ENCODE results near the gene SERPINB1. TPM values are rescaled to one million over a fixed set of nuclear protein-coding genes. Genes with fewer than 3 reads are reported as not detected.
A peak's percentile ranks its signal among the peaks of the same experiment; 100 is the strongest.

SERPINB1 gene
- total RNA-seq, 1 donor, result 32.6 TPM

GRCh38 chr6:2845880-2846208 is 4.2 kb upstream of the SERPINB1 start:
- Histone ChIP-seq H2AFZ (ENCODE audit: low read length) (no peak overlapping the region), H3K4me2 (ENCODE audit: insufficient read depth, low read length) (peak overlapping the region; percentile 88), H3K27me3 (ENCODE audit: insufficient read depth, low read length) (no peaks in the 10 kb centered on the region), H3K9me3 (ENCODE audit: low read depth, low read length) (no peaks in the 10 kb centered on the region), H3K4me1 (ENCODE audit: insufficient read depth, low read length) (peaks cover 19% of the 10 kb centered on the region), H3K79me2 (ENCODE audit: insufficient read depth, low read length) (no peaks in the 10 kb centered on the region), H3K36me3 (ENCODE audit: insufficient read depth, low read length) (no peaks in the 10 kb centered on the region), H3K4me3 (ENCODE audit: insufficient read depth, low read length) (no peak overlapping the region), H4K20me1 (ENCODE audit: insufficient read depth, low read length) (no peaks in the 10 kb centered on the region), H3K27ac (ENCODE audit: low read depth, low read length) (no peak overlapping the region)
- no peak for DNase-seq (ENCODE audit: insufficient read length, low spot score, missing footprints)
- no peak for TF ChIP-seq CTCF (IDR thresholded peaks at IDR 0.05; ENCODE audit: extremely low read depth, low read depth, low read length)

- Histone ChIP-seq H3K27ac (ENCODE audit: low read depth, low read length) (no peak overlapping the region), H3K4me1 (ENCODE audit: insufficient read depth, low read length) (peaks cover 33% of the 10 kb centered on the region), H2AFZ (ENCODE audit: low read length) (no peak overlapping the region), H4K20me1 (ENCODE audit: insufficient read depth, low read length) (no peaks in the 10 kb centered on the region), H3K79me2 (ENCODE audit: insufficient read depth, low read length) (peaks cover 4% of the 10 kb centered on the region), H3K4me2 (ENCODE audit: insufficient read depth, low read length) (no peak overlapping the region), H3K4me3 (ENCODE audit: insufficient read depth, low read length) (no peak overlapping the region), H3K27me3 (ENCODE audit: insufficient read depth, low read length) (no peaks in the 10 kb centered on the region), H3K9me3 (ENCODE audit: low read depth, low read length) (no peaks in the 10 kb centered on the region), H3K36me3 (ENCODE audit: insufficient read depth, low read length) (no peaks in the 10 kb centered on the region)
- no peak for DNase-seq (ENCODE audit: insufficient read length, low spot score, missing footprints)
- no peak for TF ChIP-seq CTCF (IDR thresholded peaks at IDR 0.05; ENCODE audit: extremely low read depth, low read depth, low read length)
Measured at GRCh38 chr6:2844008-2844407, 2.3 kb upstream of the SERPINB1 start.

- Histone ChIP-seq H4K20me1 (ENCODE audit: insufficient read depth, low read length) (no peaks in the 10 kb centered on the region), H3K27me3 (ENCODE audit: insufficient read depth, low read length) (no peaks in the 10 kb centered on the region), H3K4me1 (ENCODE audit: insufficient read depth, low read length) (peaks cover 36% of the 10 kb centered on the region), H3K4me2 (ENCODE audit: insufficient read depth, low read length) (no peak overlapping the region), H2AFZ (ENCODE audit: low read length) (no peak overlapping the region), H3K9me3 (ENCODE audit: low read depth, low read length) (no peaks in the 10 kb centered on the region), H3K79me2 (ENCODE audit: insufficient read depth, low read length) (peaks cover 4% of the 10 kb centered on the region), H3K27ac (ENCODE audit: low read depth, low read length) (no peak overlapping the region), H3K36me3 (ENCODE audit: insufficient read depth, low read length) (no peaks in the 10 kb centered on the region), H3K4me3 (ENCODE audit: insufficient read depth, low read length) (no peak overlapping the region)
- no peak for DNase-seq (ENCODE audit: insufficient read length, low spot score, missing footprints)
- no peak for TF ChIP-seq CTCF (IDR thresholded peaks at IDR 0.05; ENCODE audit: extremely low read depth, low read depth, low read length)
Measured at GRCh38 chr6:2843138-2843740, 1.6 kb upstream of the SERPINB1 start.

- H3K9me3 ChIP-seq (ENCODE audit: low read depth, low read length), result no peaks in the 10 kb centered on the region
- H4K20me1 ChIP-seq (ENCODE audit: insufficient read depth, low read length), result no peaks in the 10 kb centered on the region
- DNase-seq (ENCODE audit: insufficient read length, low spot score, missing footprints), result no peak
- peak overlapping the region; percentile 93 for H3K4me2 ChIP-seq (ENCODE audit: insufficient read depth, low read length)
- H3K4me1 ChIP-seq (ENCODE audit: insufficient read depth, low read length), result peaks cover 36% of the 10 kb centered on the region
- TF ChIP-seq CTCF (IDR thresholded peaks at IDR 0.05; ENCODE audit: extremely low read depth, low read depth, low read length), result no peak
- H3K4me3 ChIP-seq (ENCODE audit: insufficient read depth, low read length), result peak overlapping the region; percentile 75
- peak overlapping the region; percentile 11 for H2AFZ ChIP-seq (ENCODE audit: low read length)
- peaks cover 5% of the 10 kb centered on the region for H3K36me3 ChIP-seq (ENCODE audit: insufficient read depth, low read length)
- peak overlapping the region; percentile 86 for H3K27ac ChIP-seq (ENCODE audit: low read depth, low read length)
- peaks cover 4% of the 10 kb centered on the region for H3K79me2 ChIP-seq (ENCODE audit: insufficient read depth, low read length)
- no peaks in the 10 kb centered on the region for H3K27me3 ChIP-seq (ENCODE audit: insufficient read depth, low read length)
Measured at GRCh38 chr6:2842139-2842552, 483 bp upstream of the SERPINB1 start.
